ENCODE measurements around the gene RTF2. TPM values are rescaled to one million over a fixed set of nuclear protein-coding genes. Genes with fewer than 3 reads are reported as not detected.

Gene RTF2
- polyA plus RNA-seq, 1 donor from 2014 or later = 127 TPM

DNA sequence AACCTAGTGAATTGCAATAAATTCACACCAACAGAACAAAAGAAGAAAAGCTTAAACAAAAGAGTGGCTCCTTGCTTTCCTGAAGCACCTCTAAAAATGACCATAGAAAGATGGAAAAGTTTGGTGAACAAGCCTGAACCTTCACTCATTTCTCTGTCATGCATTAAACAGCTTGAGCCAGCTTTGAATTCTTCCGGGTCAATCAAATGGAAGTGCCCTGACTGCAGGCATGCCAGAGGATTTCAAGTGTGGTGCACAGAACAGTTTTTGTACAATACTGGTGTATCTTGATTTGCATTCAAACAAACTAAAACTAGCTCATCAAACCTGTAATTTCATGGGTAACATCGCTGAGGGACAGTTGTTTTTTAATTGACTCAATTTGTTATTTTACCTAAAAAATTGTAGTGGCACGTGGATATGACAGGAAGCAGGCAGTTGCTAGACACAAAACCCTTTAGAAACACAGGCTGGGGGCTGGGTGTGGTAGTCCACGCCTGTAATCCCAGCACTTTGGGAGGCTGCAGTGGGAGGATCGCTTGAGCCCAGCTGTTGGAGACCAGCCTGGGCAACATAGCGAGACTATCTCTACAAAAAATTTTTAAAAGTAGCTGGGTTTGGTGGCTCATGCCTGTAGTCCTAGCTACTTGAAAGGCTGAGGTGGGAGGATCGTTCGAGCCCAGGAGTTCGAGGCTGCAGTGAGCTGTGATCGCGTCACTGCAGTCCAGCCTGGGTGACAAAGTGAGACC lies 47.3 kb upstream of the RTF2 start:
- Histone ChIP-seq H3K9me3 (ENCODE audit: low read length) (no peaks in the 10 kb centered on the region), H3K4me3 (ENCODE audit: low read length) (no peak overlapping the region), H3K79me2 (replicated peaks; ENCODE audit: insufficient read depth, low read length) (no peaks in the 10 kb centered on the region), H3K9me2 (ENCODE audit: insufficient read depth, low read length) (no peaks in the 10 kb centered on the region), H3K36me3 (ENCODE audit: insufficient read depth, low read length) (no peaks in the 10 kb centered on the region), H3F3A (ENCODE audit: insufficient read depth, low read length, poor library complexity, severe bottlenecking) (no peaks in the 10 kb centered on the region), H3K27me3 (ENCODE audit: insufficient read depth, low read depth, low read length) (no peaks in the 10 kb centered on the region), H3K9ac (ENCODE audit: low read length) (no peak overlapping the region), H4K20me1 (ENCODE audit: insufficient read depth) (no peaks in the 10 kb centered on the region), H2AFZ (ENCODE audit: low read depth, low read length) (no peak overlapping the region), H3K4me2 (ENCODE audit: low read length) (no peak overlapping the region), H3K27ac (ENCODE audit: low read length) (no peak overlapping the region)
- no peak for TF ChIP-seq RAD21 (conservative IDR thresholded peaks at IDR 0.05)
- TF ChIP-seq EZH2 (IDR thresholded peaks at IDR 0.05; ENCODE audit: borderline replicate concordance, insufficient read depth, low read length, poor library complexity, severe bottlenecking) = no peak

DNA sequence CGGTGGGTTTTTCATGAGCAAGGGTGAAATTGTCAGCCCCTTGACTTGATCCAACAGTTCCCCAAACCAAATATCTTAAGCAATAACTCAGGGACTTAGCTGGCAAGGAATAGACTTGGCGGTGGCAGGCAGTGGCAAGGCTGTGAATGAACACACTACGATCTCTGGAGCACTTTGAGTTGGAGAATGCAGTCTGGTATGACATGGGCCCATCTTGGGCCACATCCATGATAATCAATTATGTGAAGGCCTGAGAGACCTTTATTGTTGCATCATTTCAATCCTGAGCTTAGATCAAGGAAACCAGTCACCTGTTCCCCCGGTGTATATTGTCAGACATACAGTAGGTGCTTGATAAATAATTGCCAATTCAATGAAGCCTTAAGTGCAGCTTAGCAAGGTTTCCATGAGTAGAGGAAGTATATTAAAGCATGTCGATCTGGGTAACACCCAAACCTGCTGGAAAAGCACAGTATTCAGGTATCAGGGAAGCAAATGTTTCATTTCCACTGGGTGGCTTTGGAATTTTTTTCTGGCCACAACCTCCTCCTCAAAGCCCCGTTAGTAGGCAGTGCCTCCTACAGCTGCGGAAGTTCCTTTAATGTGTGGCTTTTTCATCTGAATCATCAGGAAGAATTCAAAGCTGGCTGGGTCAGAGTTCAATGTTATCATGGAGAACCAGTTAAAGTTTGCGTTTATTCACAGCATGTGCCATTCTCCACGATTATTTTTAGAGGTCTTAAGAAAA lies 46.2 kb upstream of the RTF2 start:
- Histone ChIP-seq H3K27ac (ENCODE audit: low read length) (no peak overlapping the region), H3K9me3 (ENCODE audit: low read length) (no peaks in the 10 kb centered on the region), H4K20me1 (ENCODE audit: insufficient read depth) (no peaks in the 10 kb centered on the region), H3K36me3 (ENCODE audit: insufficient read depth, low read length) (no peaks in the 10 kb centered on the region), H3K9me2 (ENCODE audit: insufficient read depth, low read length) (no peaks in the 10 kb centered on the region), H3K4me3 (ENCODE audit: low read length) (no peak overlapping the region), H3K79me2 (replicated peaks; ENCODE audit: insufficient read depth, low read length) (no peaks in the 10 kb centered on the region), H3K9ac (ENCODE audit: low read length) (no peak overlapping the region), H2AFZ (ENCODE audit: low read depth, low read length) (no peak overlapping the region), H3K27me3 (ENCODE audit: insufficient read depth, low read depth, low read length) (no peaks in the 10 kb centered on the region), H3K4me2 (ENCODE audit: low read length) (no peak overlapping the region), H3F3A (ENCODE audit: insufficient read depth, low read length, poor library complexity, severe bottlenecking) (no peaks in the 10 kb centered on the region)
- TF ChIP-seq, protein P1, sequence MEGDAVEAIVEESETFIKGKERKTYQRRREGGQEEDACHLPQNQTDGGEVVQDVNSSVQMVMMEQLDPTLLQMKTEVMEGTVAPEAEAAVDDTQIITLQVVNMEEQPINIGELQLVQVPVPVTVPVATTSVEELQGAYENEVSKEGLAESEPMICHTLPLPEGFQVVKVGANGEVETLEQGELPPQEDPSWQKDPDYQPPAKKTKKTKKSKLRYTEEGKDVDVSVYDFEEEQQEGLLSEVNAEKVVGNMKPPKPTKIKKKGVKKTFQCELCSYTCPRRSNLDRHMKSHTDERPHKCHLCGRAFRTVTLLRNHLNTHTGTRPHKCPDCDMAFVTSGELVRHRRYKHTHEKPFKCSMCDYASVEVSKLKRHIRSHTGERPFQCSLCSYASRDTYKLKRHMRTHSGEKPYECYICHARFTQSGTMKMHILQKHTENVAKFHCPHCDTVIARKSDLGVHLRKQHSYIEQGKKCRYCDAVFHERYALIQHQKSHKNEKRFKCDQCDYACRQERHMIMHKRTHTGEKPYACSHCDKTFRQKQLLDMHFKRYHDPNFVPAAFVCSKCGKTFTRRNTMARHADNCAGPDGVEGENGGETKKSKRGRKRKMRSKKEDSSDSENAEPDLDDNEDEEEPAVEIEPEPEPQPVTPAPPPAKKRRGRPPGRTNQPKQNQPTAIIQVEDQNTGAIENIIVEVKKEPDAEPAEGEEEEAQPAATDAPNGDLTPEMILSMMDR (IDR thresholded peaks at IDR 0.05; ENCODE audit: poor library complexity, severe bottlenecking) = no peak
- TF ChIP-seq, protein P2, sequence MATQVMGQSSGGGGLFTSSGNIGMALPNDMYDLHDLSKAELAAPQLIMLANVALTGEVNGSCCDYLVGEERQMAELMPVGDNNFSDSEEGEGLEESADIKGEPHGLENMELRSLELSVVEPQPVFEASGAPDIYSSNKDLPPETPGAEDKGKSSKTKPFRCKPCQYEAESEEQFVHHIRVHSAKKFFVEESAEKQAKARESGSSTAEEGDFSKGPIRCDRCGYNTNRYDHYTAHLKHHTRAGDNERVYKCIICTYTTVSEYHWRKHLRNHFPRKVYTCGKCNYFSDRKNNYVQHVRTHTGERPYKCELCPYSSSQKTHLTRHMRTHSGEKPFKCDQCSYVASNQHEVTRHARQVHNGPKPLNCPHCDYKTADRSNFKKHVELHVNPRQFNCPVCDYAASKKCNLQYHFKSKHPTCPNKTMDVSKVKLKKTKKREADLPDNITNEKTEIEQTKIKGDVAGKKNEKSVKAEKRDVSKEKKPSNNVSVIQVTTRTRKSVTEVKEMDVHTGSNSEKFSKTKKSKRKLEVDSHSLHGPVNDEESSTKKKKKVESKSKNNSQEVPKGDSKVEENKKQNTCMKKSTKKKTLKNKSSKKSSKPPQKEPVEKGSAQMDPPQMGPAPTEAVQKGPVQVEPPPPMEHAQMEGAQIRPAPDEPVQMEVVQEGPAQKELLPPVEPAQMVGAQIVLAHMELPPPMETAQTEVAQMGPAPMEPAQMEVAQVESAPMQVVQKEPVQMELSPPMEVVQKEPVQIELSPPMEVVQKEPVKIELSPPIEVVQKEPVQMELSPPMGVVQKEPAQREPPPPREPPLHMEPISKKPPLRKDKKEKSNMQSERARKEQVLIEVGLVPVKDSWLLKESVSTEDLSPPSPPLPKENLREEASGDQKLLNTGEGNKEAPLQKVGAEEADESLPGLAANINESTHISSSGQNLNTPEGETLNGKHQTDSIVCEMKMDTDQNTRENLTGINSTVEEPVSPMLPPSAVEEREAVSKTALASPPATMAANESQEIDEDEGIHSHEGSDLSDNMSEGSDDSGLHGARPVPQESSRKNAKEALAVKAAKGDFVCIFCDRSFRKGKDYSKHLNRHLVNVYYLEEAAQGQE (IDR thresholded peaks at IDR 0.05; ENCODE audit: borderline replicate concordance) = no peak
- TF ChIP-seq RAD21 (conservative IDR thresholded peaks at IDR 0.05) (no peak), MXI1 (conservative IDR thresholded peaks at IDR 0.05; ENCODE audit: poor library complexity, severe bottlenecking) (no peak), EP300 (conservative IDR thresholded peaks at IDR 0.05; ENCODE audit: poor library complexity, severe bottlenecking) (no peak), EZH2 (IDR thresholded peaks at IDR 0.05; ENCODE audit: borderline replicate concordance, insufficient read depth, low read length, poor library complexity, severe bottlenecking) (no peak), TAF1 (IDR thresholded peaks at IDR 0.05; ENCODE audit: low read depth) (no peak), SMC3 (conservative IDR thresholded peaks at IDR 0.05; ENCODE audit: poor library complexity) (no peak), POLR2AphosphoS5 (IDR thresholded peaks at IDR 0.05) (no peak)
